ENCODE results near the gene STRN4.

Gene STRN4

GRCh38 chr19:46744005-46744691, 2.1 kb downstream of the STRN4 start:
- DNase-seq, result no peak

DNA sequence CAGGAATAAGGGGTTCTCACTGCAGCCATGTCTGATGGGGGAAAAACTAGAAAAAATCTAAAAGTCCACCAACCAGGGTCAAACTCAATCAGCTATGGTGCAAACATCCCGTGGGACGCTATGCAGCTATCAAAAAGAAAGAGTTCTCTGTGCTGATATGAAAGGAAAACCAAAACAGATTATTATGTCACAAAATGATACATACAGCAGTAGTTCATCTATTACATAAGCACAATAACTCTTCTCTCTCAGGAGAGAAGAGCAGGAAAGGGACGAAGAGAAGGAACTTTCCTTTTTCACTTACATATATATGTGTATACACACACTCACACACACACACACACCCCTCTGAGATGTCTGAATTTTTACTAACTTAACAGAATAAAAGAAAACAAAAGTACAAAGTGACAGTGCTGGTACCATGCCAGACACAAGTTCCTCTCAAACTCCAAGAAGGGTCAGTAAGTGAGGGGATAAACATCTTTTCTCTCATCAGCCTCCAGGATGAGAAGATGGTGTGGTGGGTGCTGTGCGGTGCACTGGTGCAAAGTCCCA, 3.2 kb downstream of the STRN4 start:
- DNase-seq, result no peak

DNA sequence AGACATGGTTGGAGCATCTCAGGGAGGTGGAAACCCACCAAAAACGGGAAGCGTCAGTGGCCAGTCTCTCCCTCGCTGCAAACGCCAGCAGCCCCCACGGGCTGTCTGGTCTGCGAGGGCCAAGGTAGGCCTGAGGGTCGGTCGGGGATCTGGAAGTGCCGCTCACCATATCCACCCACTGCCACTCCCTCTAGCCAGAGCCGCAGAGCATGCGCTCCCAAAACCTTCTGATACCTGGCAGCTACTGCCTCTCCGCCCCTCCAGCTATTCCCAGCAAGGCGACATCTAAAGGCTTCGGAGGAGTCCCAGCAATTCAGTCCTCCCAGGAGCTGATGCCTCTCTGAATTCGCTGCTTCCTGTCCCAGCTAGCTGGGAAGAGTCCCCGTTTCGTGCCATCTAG, 4.8 kb downstream of the STRN4 start:
- DNase-seq, result no peak

GRCh38 chr19:46739290-46739771, 6.9 kb downstream of the STRN4 start:
- peak in 28 of 56 donors; percentile 11 to 66 (median 46) for DNase-seq

DNA sequence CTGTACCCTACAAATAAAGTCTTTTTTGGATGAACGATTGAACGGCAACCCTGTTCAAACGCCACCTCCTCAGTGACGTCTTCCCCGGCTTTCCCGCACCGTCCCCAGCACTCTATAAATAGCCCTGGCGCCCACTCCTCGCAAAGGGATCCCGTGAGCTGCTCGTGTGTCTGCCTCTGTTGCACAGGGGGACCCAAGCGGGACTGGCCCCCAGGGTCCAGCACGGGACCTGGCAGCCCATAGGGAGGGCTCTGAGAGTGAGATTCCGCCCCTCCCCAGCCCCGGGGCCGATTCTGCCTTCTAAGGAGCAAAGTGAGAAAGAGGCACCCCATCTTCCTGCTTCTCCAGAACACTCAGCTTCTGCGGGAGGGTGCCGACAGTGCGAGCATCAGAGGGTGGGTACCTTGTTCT, 8.5 kb downstream of the STRN4 start:
- peak in 1 of 56 donors; percentile 22 for DNase-seq

- no peak for DNase-seq
These were observed 9.0 kb downstream of the STRN4 start for GRCh38 chr19:46737298-46737654.

GRCh38 chr19:46736531-46737297, 9.5 kb downstream of the STRN4 start:
- DNase-seq, result peak in 2 of 56 donors; percentile 46 to 65

DNA sequence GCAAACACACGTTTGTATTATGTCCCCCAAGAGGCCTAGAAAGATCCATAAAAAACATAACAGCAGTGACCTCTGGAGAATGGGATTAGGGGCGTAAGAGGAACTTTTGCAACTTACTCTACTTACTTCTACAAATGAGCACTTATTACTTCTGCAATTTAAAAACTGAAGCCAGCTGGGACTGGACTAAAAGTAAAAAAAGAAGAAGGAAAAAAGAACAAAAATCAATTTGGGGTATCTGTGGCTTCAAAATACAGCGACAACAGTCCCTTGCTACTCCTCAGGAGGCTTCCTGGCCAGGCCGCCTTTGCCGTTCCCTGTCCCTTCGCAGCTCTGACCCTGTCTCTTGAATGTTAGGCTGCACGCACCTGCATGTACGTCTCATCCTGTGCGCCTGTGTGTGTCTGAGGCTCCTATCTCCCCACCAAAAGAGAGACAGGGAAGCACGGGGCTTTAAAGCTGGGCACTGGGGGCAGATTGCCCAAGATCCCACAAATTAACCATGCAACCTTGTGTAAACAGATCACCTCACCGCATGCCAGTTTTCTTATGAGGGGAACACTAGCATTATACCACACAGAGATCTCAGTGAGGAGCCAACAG, 12.5 kb downstream of the STRN4 start:
- DNase-seq, result no peak

DNA sequence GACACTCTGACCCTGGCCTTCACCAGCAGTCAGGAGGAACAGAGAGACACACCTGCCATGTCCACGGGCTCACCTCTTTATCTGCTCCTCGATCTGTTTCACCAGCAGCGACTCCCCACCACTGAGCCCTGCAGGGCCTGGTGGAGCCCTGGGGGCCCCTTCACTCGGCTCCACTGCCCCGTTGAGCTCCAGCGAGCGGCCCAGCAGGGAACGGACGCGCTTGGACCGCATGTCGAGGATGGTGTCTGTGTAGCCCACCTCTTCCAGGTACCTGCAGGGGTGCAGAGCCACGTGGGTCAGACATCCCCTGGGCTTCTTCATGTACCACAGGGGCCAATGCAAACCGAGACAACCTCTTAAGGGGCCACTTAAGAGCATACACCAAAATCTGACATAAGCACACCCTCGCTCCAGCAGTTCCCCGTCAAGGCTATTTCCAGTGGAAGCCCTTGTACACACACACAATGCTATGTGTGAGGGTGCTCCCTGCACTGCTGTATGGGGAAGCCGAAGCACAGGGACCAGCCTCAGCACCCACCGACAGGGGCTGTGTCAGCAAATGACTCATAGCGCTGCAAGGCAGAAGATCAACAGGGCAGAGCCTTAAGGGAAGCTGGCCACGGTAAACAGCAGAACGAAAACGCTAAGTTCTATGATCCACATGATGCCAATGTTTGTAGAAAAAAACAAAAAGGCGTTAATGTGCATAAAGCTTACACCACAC, 13.1 kb downstream of the STRN4 start:
- DNase-seq, result peak in 2 of 56 donors; percentile 34 to 37

GRCh38 chr19:46732172-46732938, 13.9 kb downstream of the STRN4 start:
- no peak for DNase-seq

DNA sequence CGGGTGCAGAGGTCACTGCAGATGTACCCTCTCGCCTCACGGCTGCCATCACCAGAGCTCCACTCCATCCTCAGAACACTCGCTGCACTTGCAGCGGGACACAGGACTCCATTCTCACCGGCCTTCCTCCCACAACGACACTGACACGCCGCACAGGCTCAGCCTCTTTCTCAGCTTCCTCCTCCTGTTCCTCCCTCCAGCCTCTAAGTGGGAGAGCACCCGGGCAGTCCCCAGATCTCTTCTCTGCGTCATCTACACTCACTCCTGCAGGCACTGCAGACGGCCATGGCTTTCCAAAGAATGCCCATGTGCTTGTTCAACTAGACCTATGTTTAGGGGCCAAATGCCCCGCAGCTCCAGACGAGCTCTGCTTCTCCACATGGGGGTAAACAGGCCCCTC, 14.7 kb downstream of the STRN4 start:
- DNase-seq, result peak in 4 of 56 donors; percentile 39 to 48 (median 41)

DNA sequence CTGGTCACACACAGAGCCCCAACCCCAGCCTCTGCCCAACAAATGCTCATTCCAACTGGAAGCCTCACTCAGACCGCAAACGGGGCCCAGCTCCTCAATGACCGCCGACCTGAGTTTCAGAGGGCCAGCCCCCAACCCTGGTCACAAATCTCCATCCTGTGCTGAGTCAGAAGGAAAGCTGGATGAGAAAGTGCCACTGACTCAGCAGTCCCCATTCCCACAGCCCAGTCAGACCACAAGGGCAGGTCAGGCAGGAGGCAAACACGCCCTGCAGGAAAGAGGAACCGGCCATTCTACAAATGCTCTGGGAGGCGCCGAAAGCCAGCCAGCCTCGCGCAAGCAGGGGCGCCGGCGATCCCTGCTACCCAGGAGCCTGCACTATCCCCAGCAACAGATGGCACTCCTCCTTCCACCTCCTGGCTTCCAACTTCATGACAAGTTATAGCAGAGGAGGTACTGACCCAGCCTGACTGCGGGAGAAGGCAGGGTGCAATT, 15.2 kb downstream of the STRN4 start:
- DNase-seq, result peak in 3 of 56 donors; percentile 22 to 48 (median 27)

GRCh38 chr19:46730595-46730994, 15.7 kb downstream of the STRN4 start:
- no peak for DNase-seq

DNA sequence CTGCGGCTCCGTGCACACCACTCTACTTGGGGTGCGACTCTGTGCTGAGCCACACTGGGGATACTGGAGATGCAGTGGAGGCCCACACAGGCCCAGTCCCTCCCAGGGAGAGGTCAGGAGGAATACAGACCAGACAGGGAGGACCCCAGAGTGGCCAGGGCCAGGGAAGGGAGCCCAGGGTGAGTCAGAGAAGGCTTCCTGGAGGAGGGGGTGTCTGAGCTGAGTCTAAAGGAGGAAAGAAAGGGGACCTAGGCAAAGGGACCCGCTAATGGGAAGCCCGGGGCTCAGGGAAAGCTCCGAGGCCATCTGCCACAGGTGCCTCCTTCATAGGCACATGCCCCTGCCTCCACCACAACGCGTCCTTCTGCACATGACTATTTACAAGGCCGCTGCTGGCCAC, 16.1 kb downstream of the STRN4 start:
- no peak for DNase-seq

GRCh38 chr19:46729696-46730095, 16.6 kb downstream of the STRN4 start:
- DNase-seq, result no peak

DNA sequence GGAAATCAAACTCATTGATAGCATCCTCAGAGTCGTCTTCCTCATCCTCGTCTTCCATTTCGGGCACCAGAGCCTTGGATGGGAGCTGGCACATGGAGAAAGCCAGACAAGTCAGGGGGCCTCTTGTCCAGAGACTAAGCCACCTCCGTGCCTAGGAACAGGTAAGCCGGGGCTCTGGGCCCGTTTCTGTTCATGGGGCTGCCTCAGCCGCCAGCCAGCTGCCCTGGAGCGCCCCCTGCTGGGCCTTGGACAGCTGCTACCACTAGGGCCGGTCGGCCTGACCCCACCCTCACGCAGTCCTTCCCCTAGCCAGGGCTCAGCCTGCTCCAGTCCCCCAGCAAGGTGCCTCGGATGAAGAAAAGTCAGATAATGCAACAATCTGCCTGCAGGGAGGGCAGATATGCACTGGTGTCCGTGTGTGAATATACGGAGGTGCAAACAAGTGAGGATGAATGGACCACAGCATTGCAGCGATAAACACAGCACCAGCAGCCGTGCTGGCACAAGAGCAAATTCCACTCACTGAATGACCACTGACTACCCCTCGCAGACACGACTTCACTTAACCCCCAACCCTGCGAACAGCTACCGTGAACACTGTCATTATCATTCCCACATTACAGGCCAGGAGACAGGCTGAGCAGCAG, 17.4 kb downstream of the STRN4 start:
- DNase-seq, result peak in 38 of 56 donors; percentile 18 to 87 (median 39)

DNA sequence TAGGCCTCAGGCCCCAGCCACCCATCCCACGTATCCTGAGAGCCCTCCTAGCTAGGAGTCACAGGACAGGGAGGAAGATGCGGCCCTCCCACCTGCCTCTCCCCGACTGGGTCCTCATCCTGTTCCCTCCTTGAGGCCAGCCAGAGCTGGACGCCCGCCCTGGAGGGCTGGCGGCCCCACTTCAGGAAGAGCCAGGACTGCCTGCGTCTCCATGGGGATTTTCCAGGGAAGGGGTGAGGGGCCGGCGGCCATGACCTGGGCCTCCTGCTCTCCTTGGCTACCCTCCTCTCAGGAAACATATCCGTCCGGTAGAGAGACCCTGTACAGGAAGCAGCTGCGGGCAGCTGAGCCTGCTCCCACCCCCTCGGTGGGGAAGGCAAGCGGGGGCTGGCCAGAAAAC, 18.0 kb downstream of the STRN4 start:
- no peak for DNase-seq

DNA sequence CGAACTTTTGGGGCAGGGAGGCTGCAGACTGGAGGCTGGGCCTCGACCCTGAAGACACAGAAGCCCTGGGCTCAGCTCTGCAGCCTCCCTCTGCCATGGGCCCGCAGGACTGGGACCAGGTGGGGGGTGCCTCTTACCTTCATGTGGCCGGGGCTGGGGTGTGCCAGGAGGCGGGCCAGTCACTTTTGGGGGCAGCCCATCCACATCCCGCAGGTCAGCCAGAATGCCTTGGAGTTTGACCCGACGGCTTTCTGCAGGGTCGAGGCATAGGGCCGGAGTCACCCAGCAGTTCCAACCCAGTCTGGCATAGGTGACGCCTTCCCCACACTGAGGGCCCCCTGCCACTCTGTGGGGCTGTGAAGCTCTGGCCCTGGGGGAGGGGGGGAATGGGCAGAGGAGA, 18.5 kb downstream of the STRN4 start:
- DNase-seq, result no peak

- peak in 14 of 56 donors; percentile 14 to 54 (median 32) for DNase-seq
These were observed 19.2 kb downstream of the STRN4 start for GRCh38 chr19:46726971-46727501.
